Activated CD8-positive, alpha-beta memory T cell treated with anti-CD3 and anti-CD28 coated beads, Interleukin-2, amount 10 ng/mL, durations not matched to agents 7 days and 5 days (primary cell): ENCODE results near the gene GPAM. TPM values are rescaled to one million over a fixed set of nuclear protein-coding genes. Genes with fewer than 3 reads are reported as not detected.

Experiments used
- ATAC-seq: fragments of 150-1000 bp; cut with Tn5 transposase; one replicate; pipeline ENCODE4 v1.10.0; 2021; ENCODE audit warnings: moderate library complexity
- CTCF ChIA-PET: fragments of 350-600 bp; sonication (Branson Sonifier 250); formaldehyde crosslinking; loops from one replicate; lab custom pipeline; 2021; ENCODE audit warnings: antibody characterized with exemption; lab: Charles Lee
- DNase-seq: peaks from one replicate; pipeline ENCODE4 v3.0.0-alpha.2; 2020
- H3K27ac Mint-ChIP-seq: one replicate; pipeline ENCODE4 v1.8.0; 2021; ENCODE audit warnings: mild to moderate bottlenecking, mixed read lengths
- H3K27me3 Mint-ChIP-seq: one replicate; pipeline ENCODE4 v1.8.0; 2021; ENCODE audit warnings: mixed read lengths
- H3K36me3 Mint-ChIP-seq: one replicate; pipeline ENCODE4 v1.8.0; 2021; ENCODE audit warnings: mild to moderate bottlenecking, mixed read lengths
- H3K4me1 Mint-ChIP-seq: one replicate; pipeline ENCODE4 v1.8.0; 2021; ENCODE audit warnings: mixed read lengths
- H3K4me3 Mint-ChIP-seq: one replicate; pipeline ENCODE4 v1.8.0; 2021; ENCODE audit warnings: mild to moderate bottlenecking, moderate library complexity, mixed read lengths
- H3K9me3 Mint-ChIP-seq: one replicate; pipeline ENCODE4 v1.8.0; 2022; ENCODE audit warnings: low read depth, mixed read lengths
- total RNA-seq, 2 experiments: library from RNA; stranded (reverse); gene quantifications; one replicate each; pipeline ENCODE4 v1.2.3, GENCODE V29; 2021

GPAM gene
- total RNA-seq, 2 experiments from 2014 or later, result 5.1 to 9.8 TPM

DNA sequence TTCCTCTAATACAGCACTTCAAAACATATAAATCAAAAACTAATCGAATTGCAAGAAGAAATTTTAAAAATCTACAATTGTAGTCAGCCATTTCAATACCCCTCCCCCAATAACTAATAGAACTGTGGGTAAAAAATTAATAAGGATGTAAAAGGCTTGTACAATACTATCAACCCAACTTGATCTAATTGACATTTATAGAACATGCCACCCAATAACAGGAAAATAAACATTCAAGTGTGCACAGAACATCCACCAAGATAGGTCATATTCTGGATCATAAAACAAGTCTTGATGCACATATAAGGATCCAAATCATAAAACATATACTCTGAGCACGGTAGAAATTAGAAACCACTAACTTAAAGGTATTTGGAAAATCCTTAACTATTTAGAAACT, 4.0 kb upstream of the GPAM start:
- H3K27ac Mint-ChIP-seq, result no peak overlapping the region
- CTCF ChIA-PET, result interaction anchor here (0.7 kb wide), 1 partner anchor 120 kb away, joined by 3 read pairs; no protein-coding TSS in a partner anchor
- peaks cover 25% of the 10 kb centered on the region for H3K4me1 Mint-ChIP-seq
- H3K4me3 Mint-ChIP-seq, result no peak overlapping the region
- DNase-seq (no peak), ATAC-seq (no peak)
- peaks cover 3% of the 10 kb centered on the region for H3K9me3 Mint-ChIP-seq
- H3K27me3 Mint-ChIP-seq, result peaks cover 18% of the 10 kb centered on the region
- H3K36me3 Mint-ChIP-seq, result peaks cover 11% of the 10 kb centered on the region

DNA sequence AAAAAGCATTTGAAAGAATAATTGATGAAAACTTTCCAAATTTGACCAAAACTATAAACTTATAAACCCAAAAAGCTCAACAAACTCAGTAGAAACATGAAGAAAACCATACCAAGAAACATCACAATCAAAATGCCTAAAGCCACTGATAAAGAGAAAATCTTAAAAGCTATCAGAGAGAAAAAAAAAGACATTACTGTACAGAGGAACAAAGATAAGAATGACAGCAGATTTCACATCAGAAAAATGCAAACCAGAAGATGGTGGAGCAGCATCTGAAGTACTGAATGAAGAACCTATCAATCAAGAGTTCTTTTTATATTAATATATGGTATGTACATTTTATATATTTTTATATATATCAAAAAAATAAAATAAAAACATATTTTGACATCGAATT, 2.4 kb upstream of the GPAM start:
- Mint-ChIP-seq H3K4me3 (peak overlapping the region; percentile 61), H3K36me3 (peaks cover 11% of the 10 kb centered on the region), H3K27ac (no peak overlapping the region), H3K9me3 (peaks cover 3% of the 10 kb centered on the region), H3K4me1 (peaks cover 27% of the 10 kb centered on the region), H3K27me3 (peaks cover 18% of the 10 kb centered on the region)
- no peak for ATAC-seq
- no peak for DNase-seq
- CTCF ChIA-PET, result interaction anchor here (1.0 kb wide), 1 partner anchor 9 kb away, joined by 3 read pairs; no protein-coding TSS in a partner anchor

DNA sequence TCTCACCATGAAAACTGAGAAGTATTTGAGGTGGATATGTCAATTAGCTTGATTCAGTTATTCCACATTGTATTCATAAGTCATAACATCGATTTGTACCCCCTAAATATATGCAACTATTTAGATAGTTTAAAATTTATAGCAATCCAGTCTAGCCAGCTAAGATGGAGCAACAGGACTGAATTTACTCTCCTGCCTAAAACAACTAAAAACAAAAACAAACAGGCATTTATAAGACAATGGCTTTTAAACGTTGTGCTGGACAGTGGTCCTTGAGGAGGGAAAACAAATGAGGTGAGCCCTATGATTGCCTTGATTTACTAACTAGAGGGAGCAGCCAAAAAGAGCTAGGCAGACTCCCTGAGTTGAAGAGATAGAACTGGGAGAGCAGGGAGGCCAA, 814 bp upstream of the GPAM start:
- H3K4me3 Mint-ChIP-seq, result peak overlapping the region; percentile 27
- peaks cover 27% of the 10 kb centered on the region for H3K4me1 Mint-ChIP-seq
- no peak overlapping the region for H3K27ac Mint-ChIP-seq
- H3K9me3 Mint-ChIP-seq, result peaks cover 3% of the 10 kb centered on the region
- CTCF ChIA-PET, result interaction anchor here (1.2 to 2.5 kb wide), 2 partner anchors 47 to 252 kb away, joined by 3 to 9 read pairs; no protein-coding TSS in a partner anchor
- ATAC-seq, result no peak
- H3K36me3 Mint-ChIP-seq, result peaks cover 16% of the 10 kb centered on the region
- peaks cover 14% of the 10 kb centered on the region for H3K27me3 Mint-ChIP-seq
- DNase-seq, result no peak

DNA sequence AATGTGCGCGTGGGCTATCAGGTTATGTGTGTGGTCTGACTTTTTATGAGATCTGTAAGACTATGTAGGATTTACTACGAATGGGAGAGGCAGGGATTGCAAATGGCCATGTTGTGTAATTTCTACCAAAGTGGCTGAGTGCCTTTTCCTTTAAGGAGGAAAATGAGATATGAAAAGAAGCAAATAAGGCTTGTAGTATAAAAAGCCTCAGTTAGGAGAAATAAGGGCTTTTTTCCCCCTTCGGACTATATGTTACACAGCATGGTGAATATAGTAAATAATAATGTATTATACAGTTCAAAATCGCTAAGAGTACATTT, 447 bp upstream of the GPAM start:
- H3K4me3 Mint-ChIP-seq, result peak overlapping the region; percentile 94
- peaks cover 16% of the 10 kb centered on the region for H3K36me3 Mint-ChIP-seq
- peaks cover 27% of the 10 kb centered on the region for H3K4me1 Mint-ChIP-seq
- H3K9me3 Mint-ChIP-seq, result peaks cover 3% of the 10 kb centered on the region
- peaks cover 12% of the 10 kb centered on the region for H3K27me3 Mint-ChIP-seq
- ATAC-seq (no peak), DNase-seq (no peak)
- CTCF ChIA-PET, result interaction anchor here (0.9 to 2.5 kb wide), 2 partner anchors 47 to 191 kb away, joined by 4 to 9 read pairs; no protein-coding TSS in a partner anchor
- peak overlapping the region; percentile 94 for H3K27ac Mint-ChIP-seq

DNA sequence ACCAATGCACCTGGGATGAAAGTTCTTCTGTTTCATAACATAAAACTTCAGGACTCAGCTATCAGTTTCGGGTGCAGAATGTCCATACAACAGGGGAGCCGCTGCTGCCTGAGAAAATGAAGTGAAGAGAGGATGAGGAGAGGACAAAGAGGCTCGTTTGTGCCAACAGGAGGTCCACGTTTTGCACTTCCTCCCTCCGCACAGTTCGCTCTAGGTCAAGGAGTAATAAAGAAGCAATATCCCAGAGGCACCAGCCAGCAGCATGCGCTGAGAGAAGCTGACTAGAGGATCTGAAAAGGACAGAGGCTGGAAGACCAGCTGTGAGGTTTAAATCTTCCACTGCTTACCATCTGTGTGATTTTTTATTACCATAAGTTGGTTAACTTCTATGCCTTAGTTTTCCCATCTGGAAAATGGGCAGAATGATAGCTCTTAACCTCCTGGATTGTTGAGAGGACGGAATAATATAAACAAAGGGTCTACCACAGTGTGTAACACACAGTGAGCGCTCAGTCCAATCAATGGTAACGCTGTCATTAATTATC, 709 bp downstream of the GPAM start:
- DNase-seq, result no peak
- peaks cover 3% of the 10 kb centered on the region for H3K9me3 Mint-ChIP-seq
- peak overlapping the region; percentile 94 for H3K27ac Mint-ChIP-seq
- H3K27me3 Mint-ChIP-seq, result peaks cover 8% of the 10 kb centered on the region
- CTCF ChIA-PET, result interaction anchor here (0.9 to 2.5 kb wide), 4 partner anchors 9 to 192 kb away, joined by 3 to 9 read pairs (median 4); no protein-coding TSS in a partner anchor
- peaks cover 27% of the 10 kb centered on the region for H3K4me1 Mint-ChIP-seq
- ATAC-seq, result no peak
- peak overlapping the region; percentile 94 for H3K4me3 Mint-ChIP-seq
- H3K36me3 Mint-ChIP-seq, result peaks cover 19% of the 10 kb centered on the region

DNA sequence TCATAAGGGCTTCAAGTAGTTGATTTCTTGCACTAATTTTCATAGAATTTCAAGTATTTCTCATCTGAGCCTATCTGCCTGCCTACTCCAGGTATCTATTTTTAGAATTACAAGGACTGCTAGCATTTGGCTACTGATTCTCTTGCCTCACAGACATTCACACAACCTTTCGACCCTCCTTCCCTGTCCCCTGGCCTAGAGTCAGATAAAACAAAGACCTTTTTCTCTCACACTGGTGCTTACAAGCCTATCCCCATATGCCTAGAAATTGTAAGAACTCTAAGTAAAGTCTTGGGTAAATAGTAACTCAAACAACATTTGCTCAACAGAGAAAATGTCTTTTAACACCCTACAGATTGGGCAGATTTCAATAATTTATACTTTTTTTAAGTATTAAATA, 6.3 kb downstream of the GPAM start:
- Mint-ChIP-seq H3K36me3 (peaks cover 17% of the 10 kb centered on the region), H3K4me3 (no peak overlapping the region), H3K4me1 (no peaks in the 10 kb centered on the region), H3K27me3 (no peaks in the 10 kb centered on the region), H3K9me3 (no peaks in the 10 kb centered on the region), H3K27ac (no peak overlapping the region)
- CTCF ChIA-PET, result no interaction called here
- DNase-seq, result no peak
- no peak for ATAC-seq

DNA sequence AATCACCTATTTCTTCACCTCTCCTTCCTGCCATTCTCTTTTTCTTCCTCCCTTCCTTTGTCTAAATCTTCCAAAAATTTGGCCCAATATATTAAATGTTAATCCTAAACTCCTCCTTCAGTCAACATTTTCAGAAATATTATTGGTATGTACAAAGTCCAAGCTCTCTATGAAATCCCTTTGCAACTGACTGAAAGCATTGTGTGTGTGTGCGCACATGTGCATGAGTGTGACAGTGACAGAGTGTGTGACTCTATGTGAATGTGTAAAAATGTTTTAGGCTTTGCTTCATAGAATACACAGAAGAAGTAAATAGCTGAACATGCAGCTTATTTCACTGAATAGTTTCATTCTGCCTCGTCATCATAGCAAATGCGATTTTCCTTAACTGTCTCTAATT, 7.0 kb downstream of the GPAM start:
- peaks cover 19% of the 10 kb centered on the region for H3K36me3 Mint-ChIP-seq
- no peaks in the 10 kb centered on the region for H3K27me3 Mint-ChIP-seq
- H3K9me3 Mint-ChIP-seq, result no peaks in the 10 kb centered on the region
- ATAC-seq, result no peak
- DNase-seq, result no peak
- H3K27ac Mint-ChIP-seq, result no peak overlapping the region
- CTCF ChIA-PET, result no interaction called here
- no peak overlapping the region for H3K4me3 Mint-ChIP-seq
- no peaks in the 10 kb centered on the region for H3K4me1 Mint-ChIP-seq

DNA sequence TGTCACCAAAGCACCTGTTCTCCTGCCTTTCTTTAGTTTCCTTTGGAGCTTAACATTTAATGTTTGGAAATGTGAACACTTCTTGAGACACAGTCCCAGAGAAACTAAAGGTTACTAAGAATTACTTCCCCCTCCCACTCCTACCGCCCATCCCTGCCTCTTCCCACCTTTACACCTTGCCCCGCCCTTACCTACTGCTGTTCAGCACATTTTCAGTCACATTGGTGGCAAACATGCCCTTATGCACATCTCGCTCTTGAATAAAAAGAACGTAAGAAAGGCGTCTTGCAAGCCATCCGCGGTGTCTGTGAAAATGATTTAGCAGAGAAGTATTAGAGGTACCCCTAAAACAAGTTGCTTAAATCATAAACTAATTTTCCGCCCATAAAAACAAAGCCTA, 8.2 kb downstream of the GPAM start:
- H3K27ac Mint-ChIP-seq, result no peak overlapping the region
- no peaks in the 10 kb centered on the region for H3K4me1 Mint-ChIP-seq
- H3K36me3 Mint-ChIP-seq, result peaks cover 22% of the 10 kb centered on the region
- H3K27me3 Mint-ChIP-seq, result no peaks in the 10 kb centered on the region
- DNase-seq (no peak), ATAC-seq (no peak)
- H3K4me3 Mint-ChIP-seq, result no peak overlapping the region
- CTCF ChIA-PET, result interaction anchor here (1.1 kb wide), 1 partner anchor 36 kb away, joined by 3 read pairs; no protein-coding TSS in a partner anchor
- H3K9me3 Mint-ChIP-seq, result no peaks in the 10 kb centered on the region

DNA sequence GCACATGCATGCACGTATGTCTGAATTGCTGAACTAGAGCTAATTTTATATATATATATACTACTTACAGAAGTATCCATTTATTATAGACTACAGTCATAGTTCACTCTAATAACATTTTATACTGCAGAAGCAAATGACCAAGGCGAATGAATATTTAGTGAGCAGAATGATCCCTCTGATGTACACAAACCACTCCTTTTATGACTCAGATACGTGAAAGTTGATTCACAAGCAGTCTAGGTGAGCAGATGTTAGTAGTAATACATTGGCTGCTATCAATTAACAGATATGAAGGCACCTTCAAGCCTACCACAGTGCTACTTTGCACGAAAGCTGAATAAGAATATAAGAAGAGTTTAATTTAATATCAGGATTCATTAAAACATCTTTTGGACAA, 10.4 kb downstream of the GPAM start:
- no peaks in the 10 kb centered on the region for H3K27me3 Mint-ChIP-seq
- no peaks in the 10 kb centered on the region for H3K4me1 Mint-ChIP-seq
- no peaks in the 10 kb centered on the region for H3K9me3 Mint-ChIP-seq
- ATAC-seq (no peak), DNase-seq (no peak)
- no peak overlapping the region for H3K27ac Mint-ChIP-seq
- H3K4me3 Mint-ChIP-seq, result no peak overlapping the region
- H3K36me3 Mint-ChIP-seq, result peaks cover 18% of the 10 kb centered on the region
- CTCF ChIA-PET, result interaction anchor here (0.8 kb wide), 1 partner anchor 35 kb away, joined by 3 read pairs; no protein-coding TSS in a partner anchor

DNA sequence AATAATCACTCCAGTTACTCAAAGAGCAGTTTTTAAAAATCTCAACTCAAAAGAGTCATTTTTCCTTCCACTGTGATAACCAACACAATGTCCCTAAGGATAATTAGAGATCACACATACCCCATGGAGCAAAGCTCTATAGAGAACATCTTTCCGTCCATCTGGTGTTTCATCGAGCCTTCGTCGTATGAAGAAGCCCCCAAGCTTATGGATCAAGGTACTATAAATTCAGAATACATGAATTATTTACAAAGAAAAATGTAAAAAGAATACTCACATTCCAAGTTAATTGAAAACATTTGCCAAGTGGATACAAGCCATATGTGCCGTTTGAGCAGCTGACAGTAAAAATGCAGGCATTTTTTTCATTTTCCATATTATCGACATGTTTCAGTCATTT, 14.8 kb downstream of the GPAM start:
- H3K27me3 Mint-ChIP-seq, result no peaks in the 10 kb centered on the region
- no peak overlapping the region for H3K4me3 Mint-ChIP-seq
- H3K36me3 Mint-ChIP-seq, result peaks cover 17% of the 10 kb centered on the region
- no peaks in the 10 kb centered on the region for H3K4me1 Mint-ChIP-seq
- no peak overlapping the region for H3K27ac Mint-ChIP-seq
- DNase-seq (no peak), ATAC-seq (no peak)
- CTCF ChIA-PET, result interaction anchor here (0.6 kb wide), 1 partner anchor 1285 kb away, joined by 3 read pairs; no protein-coding TSS in a partner anchor
- H3K9me3 Mint-ChIP-seq, result no peaks in the 10 kb centered on the region

DNA sequence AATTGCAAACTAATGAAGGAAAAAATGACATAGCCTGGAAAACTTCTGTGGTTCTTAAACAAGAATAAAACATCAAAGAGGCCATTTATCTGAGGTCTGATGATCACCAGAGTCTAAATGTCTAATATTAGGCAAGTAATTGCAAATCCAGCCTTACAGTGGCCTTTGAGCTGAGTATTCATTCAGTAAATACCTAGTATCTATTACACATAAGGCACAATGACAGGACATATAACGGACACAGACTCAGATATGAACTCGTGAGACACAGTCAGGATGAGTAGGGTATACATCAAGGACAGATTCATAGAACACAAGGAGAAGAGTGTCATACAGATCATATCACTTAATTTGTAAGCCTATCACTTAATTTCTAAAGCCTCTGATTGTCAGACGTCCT, 16.8 kb downstream of the GPAM start:
- H3K27ac Mint-ChIP-seq, result no peak overlapping the region
- no peaks in the 10 kb centered on the region for H3K27me3 Mint-ChIP-seq
- no peak for ATAC-seq
- no peaks in the 10 kb centered on the region for H3K9me3 Mint-ChIP-seq
- DNase-seq, result no peak
- CTCF ChIA-PET, result no interaction called here
- H3K4me1 Mint-ChIP-seq, result no peaks in the 10 kb centered on the region
- H3K36me3 Mint-ChIP-seq, result peaks cover 15% of the 10 kb centered on the region
- no peak overlapping the region for H3K4me3 Mint-ChIP-seq

DNA sequence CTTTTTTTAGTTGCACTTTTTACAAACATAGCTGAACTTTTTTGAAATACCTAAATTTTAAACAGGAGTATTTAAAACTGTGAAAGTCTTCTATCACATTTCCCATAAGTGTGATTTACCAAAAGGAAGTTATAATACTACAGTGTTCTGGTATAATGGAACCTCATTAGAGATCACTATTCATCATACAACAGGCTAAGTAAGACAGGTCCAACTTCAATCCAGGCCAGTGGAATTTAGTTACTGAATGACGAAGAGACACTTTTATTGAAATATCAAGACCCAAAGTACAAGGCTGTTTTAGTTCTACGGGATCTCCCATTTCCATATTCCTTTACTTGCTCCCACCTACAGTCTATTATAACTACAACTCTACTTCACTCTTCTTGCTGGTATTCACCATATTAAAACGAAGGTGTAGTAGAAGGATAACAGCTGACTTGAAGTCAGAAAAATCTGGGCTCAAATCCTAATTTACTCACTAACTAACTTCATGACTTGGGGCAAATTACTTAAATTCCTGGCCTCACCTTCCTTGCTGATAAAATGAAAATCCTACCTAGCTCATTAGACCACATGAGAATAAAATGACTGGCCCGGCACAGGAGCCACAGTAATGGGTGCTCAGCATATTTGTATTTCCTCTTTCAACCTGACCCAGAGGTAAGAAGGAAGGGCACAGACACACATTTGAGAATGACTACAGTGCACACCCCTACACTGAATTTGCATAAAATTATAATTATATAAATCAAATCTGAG, 21.6 kb downstream of the GPAM start:
- Mint-ChIP-seq H3K27ac (no peak overlapping the region), H3K4me1 (no peaks in the 10 kb centered on the region), H3K27me3 (no peaks in the 10 kb centered on the region), H3K9me3 (no peaks in the 10 kb centered on the region), H3K4me3 (no peak overlapping the region), H3K36me3 (peaks cover 26% of the 10 kb centered on the region)
- DNase-seq (no peak), ATAC-seq (no peak)
- CTCF ChIA-PET, result interaction anchor here (0.8 to 0.9 kb wide), 2 partner anchors 20 to 25 kb away, joined by 3 to 5 read pairs; no protein-coding TSS in a partner anchor

DNA sequence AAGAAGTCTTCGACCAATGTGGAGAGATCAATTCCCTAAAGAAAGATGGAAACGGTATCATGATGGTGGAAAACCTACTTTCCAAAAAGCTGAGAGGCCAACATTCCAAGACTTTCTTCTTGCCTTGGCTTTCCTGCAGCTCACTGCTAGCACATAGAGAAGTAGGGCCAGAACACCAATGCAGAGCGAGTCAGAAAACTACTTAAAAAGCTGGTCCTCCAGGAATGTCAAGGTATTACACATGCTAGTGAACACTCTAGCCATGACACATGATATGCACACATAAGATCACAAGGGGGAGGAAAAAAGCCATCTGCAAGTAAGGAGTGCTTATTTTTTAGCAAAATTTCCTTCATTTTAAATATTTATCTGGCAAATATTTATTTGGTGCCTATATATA, 22.7 kb downstream of the GPAM start:
- CTCF ChIA-PET, result interaction anchor here (0.8 kb wide), 1 partner anchor 19 kb away, joined by 5 read pairs; no protein-coding TSS in a partner anchor
- H3K36me3 Mint-ChIP-seq, result peaks cover 29% of the 10 kb centered on the region
- H3K27ac Mint-ChIP-seq, result no peak overlapping the region
- DNase-seq, result no peak
- H3K4me1 Mint-ChIP-seq, result no peaks in the 10 kb centered on the region
- H3K27me3 Mint-ChIP-seq, result no peaks in the 10 kb centered on the region
- H3K9me3 Mint-ChIP-seq, result no peaks in the 10 kb centered on the region
- H3K4me3 Mint-ChIP-seq, result no peak overlapping the region
- no peak for ATAC-seq

DNA sequence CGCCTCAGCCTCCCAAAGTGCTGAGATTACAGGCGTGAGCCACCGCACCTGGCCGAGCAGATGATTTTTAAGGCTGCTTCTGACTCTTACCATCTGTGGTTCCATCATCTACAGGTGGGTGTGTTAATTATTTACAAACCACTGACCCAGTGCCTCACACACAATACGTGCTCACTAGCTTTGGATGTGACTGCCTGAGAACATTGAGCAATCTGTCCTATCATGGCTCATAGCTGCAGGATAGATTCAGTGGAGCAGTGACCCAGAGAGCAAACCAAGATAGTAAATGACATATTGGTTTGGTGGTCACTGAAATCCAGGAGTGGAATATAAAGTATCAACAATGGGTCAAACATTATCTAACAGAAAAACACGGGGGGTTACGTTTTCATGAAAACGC, 24.1 kb downstream of the GPAM start:
- CTCF ChIA-PET, result no interaction called here
- H3K27me3 Mint-ChIP-seq, result no peaks in the 10 kb centered on the region
- H3K4me1 Mint-ChIP-seq, result no peaks in the 10 kb centered on the region
- no peak for ATAC-seq
- H3K36me3 Mint-ChIP-seq, result peaks cover 31% of the 10 kb centered on the region
- H3K9me3 Mint-ChIP-seq, result no peaks in the 10 kb centered on the region
- no peak overlapping the region for H3K4me3 Mint-ChIP-seq
- no peak for DNase-seq
- no peak overlapping the region for H3K27ac Mint-ChIP-seq
